K562 (cell line): ENCODE measurements around the gene FAM20B. TPM values are rescaled to one million over a fixed set of nuclear protein-coding genes. Genes with fewer than 3 reads are reported as not detected.
A peak's percentile ranks its signal among the peaks of the same experiment; 100 is the strongest.

Source experiments
- ATAC-seq: fragments of 200-7000 bp; cut with Tn5 transposase; 3 replicates; pipeline ENCODE4 v1.9.1; 2020; ENCODE audit warnings: moderate library complexity
- BruUV-seq: library from RNA; stranded (reverse); fragments of 400-500 nt; replicated peaks from 2 replicates; lab custom pipeline; 2021; lab: Mats Ljungman, UMichigan
- CTCF ChIA-PET: fragments of 300-600 bp; formaldehyde crosslinking; extraction: SDS; loops from one replicate; lab custom pipeline; 2021; ENCODE audit warnings: low intra/inter-chr PET ratio; lab: Yijun Ruan, JAX
- POLR2A ChIA-PET: fragments of 300-600, 350-650 bp; sonication (Branson Sonifier 250); formaldehyde crosslinking; extraction: SDS; loops from one replicate; lab custom pipeline; 2021; ENCODE audit warnings: antibody characterized with exemption, inconsistent platforms; lab: Yijun Ruan, JAX
- DNase-seq, 4 experiments: peaks; one replicate each; pipeline versions ENCODE4 v3.0.0 to v3.0.0-alpha.2; 2011 to 2018; ENCODE audit warnings: low spot score in 3 of 4, mixed read lengths in 3 of 4; ENCODE audit errors: extremely low read depth in 1 of 4
- FAIRE-seq: peaks from 2 replicates; lab custom pipeline; 2011; peaks lifted over from hg19 to GRCh38; lab: Jason Lieb, UNC
- H2AFZ ChIP-seq: 2 replicates; pipeline ENCODE4 v1.6.0; 2011; ENCODE audit warnings: low read depth, low read length, control low read depth, inconsistent platforms
- H3K27ac ChIP-seq: fragments of 200-600 bp; 3 replicates; pipeline ENCODE4 v1.8.0; 2011; ENCODE audit warnings: low read depth, mild to moderate bottlenecking, control low read depth, inconsistent platforms, low read length, moderate library complexity, mixed read lengths; ENCODE audit errors: extremely low read depth
- H3K27me3 ChIP-seq, 2 experiments: fragments of 300-600 bp in 1 of 2; 2 replicates in 1 of 2; 3 replicates in 1 of 2; pipeline versions ENCODE4 v1.6.0 to v1.8.0; 2011; ENCODE audit warnings: inconsistent platforms in 2 of 2, low read length in 2 of 2, mild to moderate bottlenecking in 1 of 2, mixed read lengths in 1 of 2, moderate library complexity in 1 of 2; ENCODE audit not compliant: control insufficient read depth in 2 of 2, insufficient read depth in 2 of 2
- H3K36me3 ChIP-seq: fragments of 300-600 bp; 3 replicates; pipeline ENCODE4 v1.8.0; 2011; ENCODE audit warnings: mild to moderate bottlenecking, low read length, inconsistent platforms; ENCODE audit not compliant: control insufficient read depth, insufficient read depth
- H3K4me1 ChIP-seq, 2 experiments: fragments of 200-600 bp in 1 of 2; replicated peaks in 1 of 2; 2 replicates in 1 of 2; 3 replicates in 1 of 2; pipeline versions ENCODE4 v1.5.1 to v1.8.0; 2011; ENCODE audit warnings: inconsistent platforms in 2 of 2, low read length in 2 of 2, mild to moderate bottlenecking in 1 of 2, mixed read lengths in 1 of 2, moderate library complexity in 1 of 2; ENCODE audit not compliant: control insufficient read depth in 2 of 2, insufficient read depth in 2 of 2
- H3K4me2 ChIP-seq: 2 replicates; pipeline ENCODE4 v1.6.1; 2011; ENCODE audit warnings: low read length, control low read depth, inconsistent platforms, mixed read lengths; ENCODE audit not compliant: insufficient read depth
- H3K4me3 ChIP-seq: fragments of 200-600 bp; sonication (generic), shearing (Covaris generic); 2 replicates; pipeline ENCODE4 v1.5.1; 2016; ENCODE audit warnings: control low read depth, inconsistent platforms
- H3K79me2 ChIP-seq: fragments of 200-600 bp; 3 replicates; pipeline ENCODE4 v1.8.0; 2011; ENCODE audit warnings: low read length, inconsistent platforms; ENCODE audit not compliant: control insufficient read depth, insufficient read depth
- H3K9ac ChIP-seq, 2 experiments: 2 replicates each; pipeline versions ENCODE4 v1.6.0 to v1.6.1; 2011; ENCODE audit warnings: low read depth in 2 of 2, low read length in 2 of 2, control low read depth in 1 of 2, inconsistent platforms in 1 of 2, mild to moderate bottlenecking in 1 of 2, mixed read lengths in 1 of 2; ENCODE audit not compliant: insufficient read depth in 1 of 2
- H3K9me1 ChIP-seq: one replicate; pipeline ENCODE4 v1.6.0; 2011; ENCODE audit warnings: inconsistent platforms, mild to moderate bottlenecking, low read length, moderate library complexity; ENCODE audit not compliant: control insufficient read depth, insufficient read depth
- H3K9me3 ChIP-seq: replicated peaks from 2 replicates; pipeline ENCODE4 v1.5.1; 2011; ENCODE audit warnings: low read depth, low read length, inconsistent platforms; ENCODE audit not compliant: control insufficient read depth, insufficient read depth
- H4K20me1 ChIP-seq: replicated peaks from 2 replicates; pipeline ENCODE4 v1.6.1; 2011; ENCODE audit warnings: low read length, inconsistent platforms, mixed read lengths; ENCODE audit not compliant: control insufficient read depth, insufficient read depth
- BRD4 ChIP-seq: fragments of 200-600 bp; sonication (generic); IDR thresholded peaks from 2 replicates; pipeline ENCODE4 v1.6.1; 2017; ENCODE audit warnings: inconsistent platforms
- CREB5 ChIP-seq: fragments of 250-450 bp; sonication (Bioruptor Pico); IDR thresholded peaks from 2 replicates; pipeline ENCODE4 v1.5.0; 2020; ENCODE audit warnings: mild to moderate bottlenecking
- CREBBP ChIP-seq: IDR thresholded peaks from one replicate; pipeline ENCODE4 v1.6.1; 2012; ENCODE audit warnings: low read depth, mild to moderate bottlenecking, control low read depth, inconsistent platforms, low read length
- FOSL1 ChIP-seq: fragments of 200-800 bp; sonication (Bioruptor generic); conservative IDR thresholded peaks from 2 replicates; pipeline ENCODE4 v1.6.1; 2016; ENCODE audit warnings: missing genetic modification characterization, missing compliant biosample characterization
- KDM4B ChIP-seq, 2 experiments: fragments of 450-650 bp in 1 of 2; sonication (generic) in 1 of 2; IDR thresholded peaks; 2 replicates each; pipeline ENCODE4 v1.6.1; 2016 to 2017; ENCODE audit warnings: borderline replicate concordance in 2 of 2, antibody characterized with exemption in 1 of 2, low read depth in 1 of 2, mild to moderate bottlenecking in 1 of 2
- NKRF ChIP-seq: fragments of 450-650 bp; IDR thresholded peaks from 2 replicates; pipeline ENCODE4 v1.6.1; 2016; ENCODE audit warnings: borderline replicate concordance
- RB1 ChIP-seq: fragments of 450-650 bp; IDR thresholded peaks from 2 replicates; pipeline ENCODE4 v1.6.1; 2017; ENCODE audit warnings: low read depth, mild to moderate bottlenecking
- RCOR1 ChIP-seq, 2 experiments: IDR thresholded peaks; 2 replicates each; pipeline ENCODE4 v1.6.1; 2012; ENCODE audit warnings: low read depth in 2 of 2, low read length in 2 of 2, borderline replicate concordance in 1 of 2, improper control_type of control experiment in 1 of 2
- SMARCB1 ChIP-seq: IDR thresholded peaks from 2 replicates; pipeline ENCODE4 v1.6.1; 2011; ENCODE audit warnings: improper control_type of control experiment, low read depth; ENCODE audit not compliant: insufficient read length
- TCF7 ChIP-seq: sonication (generic); IDR thresholded peaks from 2 replicates; pipeline ENCODE4 v1.6.1; 2016; ENCODE audit warnings: antibody characterized with exemption, borderline replicate concordance
- ZFX ChIP-seq: sonication (generic); formaldehyde crosslinking; IDR thresholded peaks from 2 replicates; pipeline ENCODE4 v1.8.0; 2022; ENCODE audit warnings: mild to moderate bottlenecking, missing genetic modification reagents, moderate library complexity
- ZNF436 ChIP-seq: fragments of 250-450, 450-650 bp; sonication (Bioruptor Pico); formaldehyde crosslinking; IDR thresholded peaks from 2 replicates; pipeline ENCODE4 v1.7.0; 2020; ENCODE audit warnings: mild to moderate bottlenecking
- ZNF584 ChIP-seq: fragments of 200-800 bp; sonication (Bioruptor generic); IDR thresholded peaks from 2 replicates; pipeline ENCODE4 v1.6.1; 2016; ENCODE audit warnings: low read depth, mild to moderate bottlenecking, missing genetic modification characterization, missing compliant biosample characterization
- WGBS: fragments of 100-300 bp; shearing (Covaris generic); methylation state at CpG from one replicate; pipeline ENCODE4 v1.1.6; 2016; ENCODE audit warnings: low coverage, mixed read lengths; ENCODE audit not compliant: insufficient coverage; ENCODE audit errors: missing lambda C conversion rate; 5-methylcytosine and 5-hydroxymethylcytosine counted together
- in situ Hi-C: fragments of 300-500 bp; cut with MboI; formaldehyde crosslinking; loops from 4 replicates; pipeline ENCODE4 v1.15.0; 2018; ENCODE audit warnings: inconsistent platforms, mixed read lengths
- intact Hi-C: fragments of 100-400 bp; cut with micrococcal nuclease; formaldehyde crosslinking; loops from 2 replicates; pipeline ENCODE4 v1.14.2; 2022
- polyA plus RNA-seq, 8 experiments: library from polyadenylated mRNA; depleted of rRNA in 4 of 8; stranded (reverse) in 5 of 8; unstranded in 3 of 8; fragments of >200 nt; fragmentation: Nextera tagmentation in 2 of 8; fragmentation: Illumina TruSeq in 1 of 8; extraction: Ambion mirVana in 2 of 8; extraction: Trizol in 1 of 8; gene quantifications; 2 replicates each; pipeline versions ENCODE4 v1.2.1 to v1.2.3, GENCODE V29; 2011 to 2014; ENCODE audit warnings: inconsistent platforms in 1 of 8, missing spikeins in 1 of 8
- total RNA-seq, 7 experiments: library from RNA; depleted of rRNA in 6 of 7; stranded (reverse); fragments of >200 nt in 6 of 7; fragmentation: Illumina TruSeq in 2 of 7; extraction: Trizol in 2 of 7; gene quantifications; 2 replicates each; pipeline versions ENCODE4 v1.2.1 to v1.2.3, GENCODE V29; 2011 to 2021; ENCODE audit warnings: low replicate concordance in 1 of 7

The FAM20B gene
- total and polyA plus RNA-seq, 9 of the 15 experiments (the other 6 are each of a cell fraction or from before 2014, with no cell fraction given): 7.2 to 67.5 (median 42.9) TPM

- WGBS: 72% methylated on average over 6 of the region's 6 CpGs
- DNase-seq (no peak), FAIRE-seq (no peak), ATAC-seq (no peak)
- Histone ChIP-seq H2AFZ (0 out of 2 replicates have a peak overlapping the region, but pooled peaks have one; percentile 51), H3K4me1 (peaks cover 23 to 37% of the 10 kb centered on the region in 2 experiments; a peak in 4 of 5 replicates), H3K9ac (peak overlapping the region in 1 of 2 experiments; percentile 46; a peak in 1 of 4 replicates), H3K9me3 (peaks cover 2% of the 10 kb centered on the region; the same call in 1 of the 2 replicates), H3K27ac (no peak overlapping the region), H3K27me3 (no peaks in the 10 kb centered on the region), H4K20me1 (no peaks in the 10 kb centered on the region), H3K9me1 (no peaks in the 10 kb centered on the region), H3K79me2 (peaks cover 27% of the 10 kb centered on the region), H3K4me2 (no peak overlapping the region), H3K36me3 (no peaks in the 10 kb centered on the region), H3K4me3 (no peak overlapping the region)
- POLR2A ChIA-PET: interaction anchor here (1.0 kb wide), 1 partner anchor 24 kb away, joined by 3 read pairs; no protein-coding TSS in a partner anchor
- TF ChIP-seq FOSL1 (no peak), BRD4 (no peak), RB1 (no peak), TCF7 (no peak), NKRF (no peak), CREB5 (CRISPR knock-in tag) (no peak), ZNF436 (CRISPR knock-in tag) (no peak), CREBBP (no peak), RCOR1 (IDR thresholded peaks at IDR 0.05; ENCODE audit: borderline replicate concordance in 1 of 2, low read depth in 2 of 2, low read length in 2 of 2) (no peak), KDM4B (IDR thresholded peaks at IDR 0.05; ENCODE audit: borderline replicate concordance in 2 of 2, low read depth in 1 of 2) (no peak), ZFX (CRISPR knock-in tag) (no peak), SMARCB1 (no peak), ZNF584 (CRISPR knock-in tag) (no peak)
- BruUV-seq: no TSS peak
- intact Hi-C loops (no loop called here), in situ Hi-C loops (no loop called here)
- CTCF ChIA-PET: no interaction called here
Measured at GRCh38 chr1:179021873-179022272, 3.8 kb upstream of the FAM20B start.
